ENCODE data around the gene GREB1. TPM values are rescaled to one million over a fixed set of nuclear protein-coding genes. Genes with fewer than 3 reads are reported as not detected.

Gene GREB1
- total RNA-seq, 1 donor from 2014 or later = 2.3 TPM

- intact Hi-C loops (cut with DNase I) = no loop called here
- Histone ChIP-seq H3K27ac (no peak overlapping the region), H3K4me3 (no peak overlapping the region), H3K4me1 (no peaks in the 10 kb centered on the region), H3K27me3 (ENCODE audit: low read depth) (no peaks in the 10 kb centered on the region), H3K36me3 (no peaks in the 10 kb centered on the region), H3K9me3 (no peaks in the 10 kb centered on the region)
- DNase-seq (no peak), ATAC-seq (no peak)
- TF ChIP-seq CTCF (IDR thresholded peaks at IDR 0.05) = no peak
These were observed 15.9 kb upstream of the GREB1 start for GRCh38 chr2:11517906-11518305.

GRCh38 chr2:11520092-11520693 is 13.7 kb upstream of the GREB1 start:
- ATAC-seq = no peak
- no peak for TF ChIP-seq CTCF (IDR thresholded peaks at IDR 0.05)
- Histone ChIP-seq H3K36me3 (no peaks in the 10 kb centered on the region), H3K27ac (no peak overlapping the region), H3K4me3 (no peak overlapping the region), H3K27me3 (ENCODE audit: low read depth) (no peaks in the 10 kb centered on the region), H3K9me3 (no peaks in the 10 kb centered on the region), H3K4me1 (no peaks in the 10 kb centered on the region)
- intact Hi-C loops (cut with DNase I) = no loop called here
- no peak for DNase-seq

- intact Hi-C loops (cut with DNase I) = no loop called here
- Histone ChIP-seq H3K27ac (no peak overlapping the region), H3K4me1 (no peaks in the 10 kb centered on the region), H3K9me3 (peaks cover 2% of the 10 kb centered on the region), H3K4me3 (no peak overlapping the region), H3K36me3 (no peaks in the 10 kb centered on the region), H3K27me3 (ENCODE audit: low read depth) (no peaks in the 10 kb centered on the region)
- DNase-seq = no peak
- no peak for ATAC-seq
- TF ChIP-seq CTCF (IDR thresholded peaks at IDR 0.05) = no peak
These were observed 12.1 kb upstream of the GREB1 start for GRCh38 chr2:11521775-11522174.

- DNase-seq = no peak
- no peak overlapping the region for H3K4me3 ChIP-seq
- H3K4me1 ChIP-seq = no peaks in the 10 kb centered on the region
- H3K9me3 ChIP-seq = peaks cover 7% of the 10 kb centered on the region
- H3K27me3 ChIP-seq (ENCODE audit: low read depth) = peaks cover 9% of the 10 kb centered on the region
- intact Hi-C loops (cut with DNase I) = no loop called here
- no peak for ATAC-seq
- no peak for TF ChIP-seq CTCF (IDR thresholded peaks at IDR 0.05)
- H3K27ac ChIP-seq = no peak overlapping the region
- no peaks in the 10 kb centered on the region for H3K36me3 ChIP-seq
These were observed 9.4 kb upstream of the GREB1 start for GRCh38 chr2:11524470-11524869.

- Histone ChIP-seq H3K36me3 (no peaks in the 10 kb centered on the region), H3K9me3 (peaks cover 7% of the 10 kb centered on the region), H3K4me3 (no peak overlapping the region), H3K4me1 (no peaks in the 10 kb centered on the region), H3K27me3 (ENCODE audit: low read depth) (peaks cover 9% of the 10 kb centered on the region), H3K27ac (no peak overlapping the region)
- DNase-seq = no peak
- no peak for ATAC-seq
- intact Hi-C loops (cut with DNase I) = no loop called here
- no peak for TF ChIP-seq CTCF (IDR thresholded peaks at IDR 0.05)
These were observed 8.1 kb upstream of the GREB1 start for GRCh38 chr2:11525762-11526161.
